ENCODE measurements around the gene FNTB. TPM values are rescaled to one million over a fixed set of nuclear protein-coding genes. Genes with fewer than 3 reads are reported as not detected.

The FNTB gene
- polyA plus RNA-seq, 1 experiment = 17.3 TPM

DNA sequence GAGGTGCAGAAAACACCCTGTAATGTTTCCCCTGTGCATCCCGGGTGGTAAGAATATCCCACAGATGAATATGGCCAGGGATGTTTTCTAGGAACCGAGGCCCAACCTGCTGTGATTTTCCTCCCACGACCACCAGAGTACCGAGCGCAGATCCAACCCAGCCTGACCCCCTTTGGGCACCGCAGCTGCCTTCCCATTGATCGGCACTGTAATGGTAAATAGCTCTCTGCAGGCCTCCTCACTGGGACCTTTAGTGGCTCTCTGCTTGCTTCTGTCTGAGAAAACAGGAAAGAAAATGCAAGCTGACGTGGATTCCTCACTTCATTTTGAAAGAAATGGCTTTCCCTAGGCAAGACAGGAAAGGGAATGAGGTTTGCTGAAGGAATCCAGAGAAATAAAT lies 12.1 kb upstream of the FNTB start:
- TF ChIP-seq, protein P1, sequence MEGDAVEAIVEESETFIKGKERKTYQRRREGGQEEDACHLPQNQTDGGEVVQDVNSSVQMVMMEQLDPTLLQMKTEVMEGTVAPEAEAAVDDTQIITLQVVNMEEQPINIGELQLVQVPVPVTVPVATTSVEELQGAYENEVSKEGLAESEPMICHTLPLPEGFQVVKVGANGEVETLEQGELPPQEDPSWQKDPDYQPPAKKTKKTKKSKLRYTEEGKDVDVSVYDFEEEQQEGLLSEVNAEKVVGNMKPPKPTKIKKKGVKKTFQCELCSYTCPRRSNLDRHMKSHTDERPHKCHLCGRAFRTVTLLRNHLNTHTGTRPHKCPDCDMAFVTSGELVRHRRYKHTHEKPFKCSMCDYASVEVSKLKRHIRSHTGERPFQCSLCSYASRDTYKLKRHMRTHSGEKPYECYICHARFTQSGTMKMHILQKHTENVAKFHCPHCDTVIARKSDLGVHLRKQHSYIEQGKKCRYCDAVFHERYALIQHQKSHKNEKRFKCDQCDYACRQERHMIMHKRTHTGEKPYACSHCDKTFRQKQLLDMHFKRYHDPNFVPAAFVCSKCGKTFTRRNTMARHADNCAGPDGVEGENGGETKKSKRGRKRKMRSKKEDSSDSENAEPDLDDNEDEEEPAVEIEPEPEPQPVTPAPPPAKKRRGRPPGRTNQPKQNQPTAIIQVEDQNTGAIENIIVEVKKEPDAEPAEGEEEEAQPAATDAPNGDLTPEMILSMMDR (IDR thresholded peaks at IDR 0.05; ENCODE audit: low read depth, low read length) = no peak
- ChIA-PET CTCF (interaction anchor here (1.3 to 1.7 kb wide), 4 partner anchors 10 to 151 kb away, joined by 3 to 11 read pairs (median 4); partner anchors contain the start of gene FNTB), POLR2A (no interaction called here)
- DNase-seq (ENCODE audit: low read depth, low spot score) = no peak
- no peaks in the 10 kb centered on the region; the same call in 1 of the 2 replicates for H3K9me3 ChIP-seq (ENCODE audit: control insufficient read depth, insufficient read depth, low read length)
- H3K27me3 ChIP-seq (ENCODE audit: control insufficient read depth, insufficient read depth, low read length) = peaks cover 10% of the 10 kb centered on the region
- H3K4me3 ChIP-seq (ENCODE audit: low read depth, low read length) = no peak overlapping the region
- H3K27ac ChIP-seq (ENCODE audit: low read depth, low read length) = no peak overlapping the region

DNA sequence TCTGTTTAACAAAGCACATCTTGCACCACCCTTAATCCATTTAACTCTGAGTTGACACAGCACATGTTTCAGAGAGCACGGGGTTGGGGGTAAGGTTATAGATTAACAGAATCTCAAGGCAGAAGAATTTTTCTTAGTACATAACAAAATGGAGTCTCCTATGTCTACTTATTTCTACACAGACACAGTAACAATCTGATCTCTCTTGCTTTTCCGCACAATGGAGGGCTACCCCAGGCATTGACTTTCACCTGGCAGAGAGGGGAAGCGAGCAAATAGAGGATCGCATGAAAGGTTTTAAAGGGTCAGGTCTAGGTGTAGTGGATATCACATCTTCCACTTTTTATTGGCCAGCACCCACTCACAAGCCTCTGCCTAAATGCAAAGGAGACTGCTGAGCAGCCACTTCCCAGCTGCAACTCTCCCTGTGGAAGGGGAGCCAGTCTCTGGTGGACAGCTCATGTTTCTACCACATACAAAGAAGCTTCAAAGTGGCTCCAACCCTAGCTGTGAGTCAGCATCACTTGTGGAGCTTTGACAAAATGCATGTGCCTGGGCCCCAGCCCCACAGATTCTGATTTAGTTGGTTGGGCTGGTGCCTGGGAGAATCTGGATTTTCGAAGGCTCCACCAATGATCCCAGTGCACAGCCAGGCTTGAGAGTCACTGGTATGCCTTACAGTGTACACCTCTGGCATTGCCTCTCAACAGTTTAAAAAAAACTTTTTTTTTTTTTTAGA lies 7.2 kb upstream of the FNTB start:
- ChIA-PET POLR2A (interaction anchor here (0.9 kb wide), 1 partner anchor 64 kb away, joined by 3 read pairs; no protein-coding TSS in a partner anchor), CTCF (no interaction called here)
- H3K27me3 ChIP-seq (ENCODE audit: control insufficient read depth, insufficient read depth, low read length) = peaks cover 16% of the 10 kb centered on the region
- no peak overlapping the region for H3K4me3 ChIP-seq (ENCODE audit: low read depth, low read length)
- TF ChIP-seq, protein P1 (IDR thresholded peaks at IDR 0.05; ENCODE audit: low read depth, low read length) = no peak
- no peaks in the 10 kb centered on the region for H3K9me3 ChIP-seq (ENCODE audit: control insufficient read depth, insufficient read depth, low read length)
- DNase-seq (ENCODE audit: low read depth, low spot score) = no peak
- no peak overlapping the region for H3K27ac ChIP-seq (ENCODE audit: low read depth, low read length)

DNA sequence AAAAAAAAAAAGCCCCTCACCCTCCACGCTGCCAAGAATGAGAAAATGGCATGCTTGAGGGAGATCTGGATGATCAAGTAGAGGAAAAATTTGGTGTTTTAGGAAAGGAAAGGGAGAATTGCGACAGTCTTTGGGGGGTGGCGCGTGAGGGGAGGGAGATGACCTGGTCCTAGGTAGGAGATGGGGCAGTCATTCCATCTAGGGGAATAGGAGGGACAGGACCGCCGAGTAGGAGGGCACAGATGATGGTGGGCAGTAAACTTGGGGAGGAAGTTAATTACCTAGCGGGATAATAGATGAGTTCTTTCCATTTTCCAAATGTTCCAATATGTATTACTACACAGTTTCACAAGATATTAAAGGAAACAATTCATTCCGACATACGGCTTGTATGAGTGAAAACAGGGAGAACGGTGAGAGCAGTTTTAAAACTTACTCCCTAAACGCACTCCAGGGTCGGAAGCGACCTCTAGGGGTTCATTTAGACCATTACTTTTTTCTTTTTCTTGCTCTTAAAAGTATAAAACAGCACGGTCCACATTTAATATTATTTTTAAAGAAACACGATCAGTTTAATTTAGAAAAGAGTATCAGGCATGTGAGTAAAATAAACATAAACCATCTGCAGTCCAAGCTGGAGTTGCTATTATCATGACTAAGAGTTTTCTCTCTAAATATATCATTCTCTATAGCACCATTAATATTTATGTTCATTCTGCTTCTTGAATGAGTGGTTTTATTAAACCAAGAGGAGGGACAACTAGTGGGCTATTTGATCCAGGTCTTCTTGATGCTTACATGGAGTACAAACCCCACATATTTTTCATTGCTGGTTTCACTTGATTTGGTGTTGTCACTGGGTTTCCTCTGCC lies 3.0 kb upstream of the FNTB start:
- CTCF ChIA-PET = interaction anchor here (0.5 to 5.4 kb wide), 13 partner anchors 10 to 1520 kb away, joined by 3 to 100 read pairs (median 4); partner anchors contain the start of gene HSPA2
- TF ChIP-seq, protein P1 (IDR thresholded peaks at IDR 0.05; ENCODE audit: low read depth, low read length) = peak; percentile 76
- Histone ChIP-seq H3K27me3 (ENCODE audit: control insufficient read depth, insufficient read depth, low read length) (peaks cover 12% of the 10 kb centered on the region), H3K4me3 (ENCODE audit: low read depth, low read length) (peak overlapping the region; percentile 30), H3K27ac (ENCODE audit: low read depth, low read length) (no peak overlapping the region), H3K9me3 (ENCODE audit: control insufficient read depth, insufficient read depth, low read length) (no peaks in the 10 kb centered on the region)
- no peak for DNase-seq (ENCODE audit: low read depth, low spot score)
- POLR2A ChIA-PET = no interaction called here

DNA sequence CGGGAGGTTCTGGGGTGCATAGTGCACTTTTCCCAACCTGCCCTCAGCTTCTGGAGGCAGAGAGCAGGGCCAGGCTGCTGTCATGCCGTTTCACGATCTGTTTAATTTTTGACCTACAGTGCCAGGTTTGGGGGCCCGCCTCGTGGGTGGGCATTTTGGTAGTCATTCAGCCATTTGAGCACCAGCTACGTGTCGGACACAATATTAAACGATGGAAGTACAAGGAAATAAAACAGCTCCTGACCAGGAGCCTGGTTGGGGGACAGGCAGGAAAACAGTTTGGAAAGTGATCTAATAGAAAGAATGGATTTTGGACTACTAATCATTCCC lies 708 bp downstream of the FNTB start:
- H3K4me3 ChIP-seq (ENCODE audit: low read depth, low read length) = peak overlapping the region; percentile 99
- no peak overlapping the region for H3K27ac ChIP-seq (ENCODE audit: low read depth, low read length)
- peaks cover 9% of the 10 kb centered on the region for H3K27me3 ChIP-seq (ENCODE audit: control insufficient read depth, insufficient read depth, low read length)
- CTCF ChIA-PET = interaction anchor here (0.6 to 5.4 kb wide), 4 partner anchors 11 to 34 kb away, joined by 3 to 100 read pairs (median 8); no protein-coding TSS in a partner anchor
- TF ChIP-seq, protein P1 (IDR thresholded peaks at IDR 0.05; ENCODE audit: low read depth, low read length) = no peak
- no peak for DNase-seq (ENCODE audit: low read depth, low spot score)
- no peaks in the 10 kb centered on the region for H3K9me3 ChIP-seq (ENCODE audit: control insufficient read depth, insufficient read depth, low read length)
- POLR2A ChIA-PET = interaction anchor here (1.0 to 1.9 kb wide), 5 partner anchors 11 to 447 kb away, joined by 3 to 14 read pairs (median 4); partner anchors contain the start of gene HSPA2
